ENCODE measurements around the gene TRIM26. TPM values are rescaled to one million over a fixed set of nuclear protein-coding genes. Genes with fewer than 3 reads are reported as not detected.

TRIM26 gene
- total and polyA plus RNA-seq, 2 donors (not counting 1 experiment from before 2014, with no cell fraction given): 49.5 to 73.2 TPM

DNA sequence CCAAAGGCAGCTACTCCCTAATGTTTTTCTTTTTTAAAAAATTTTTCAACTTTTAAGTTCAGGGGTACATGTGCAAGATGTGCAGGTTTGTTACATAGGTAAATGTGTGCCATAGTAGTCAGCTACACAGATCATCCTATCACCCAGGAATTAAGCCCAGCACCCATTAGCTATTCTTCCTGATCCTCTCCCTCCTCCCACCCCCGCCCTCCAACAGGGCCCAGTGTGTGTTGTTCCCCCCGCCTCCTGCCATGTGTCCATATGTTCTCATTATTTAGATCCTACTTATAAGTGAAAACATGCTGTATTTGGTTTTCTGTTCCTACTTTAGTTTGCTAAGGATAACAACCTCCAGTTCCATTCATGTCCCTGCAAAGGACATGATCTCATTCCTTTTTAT, 37.4 kb downstream of the TRIM26 start:
- H3K79me2 ChIP-seq (ENCODE audit: control insufficient read depth, insufficient read depth, low read length): no peaks in the 10 kb centered on the region
- no peak for DNase-seq
- H3K4me1 ChIP-seq (ENCODE audit: control insufficient read depth in 2 of 2, insufficient read depth in 2 of 2, low read length in 2 of 2): peaks cover 8 to 12% of the 10 kb centered on the region in 2 donors
- peaks cover 0 to 9% (median 8%) of the 10 kb centered on the region in 3 donors for H3K9me3 ChIP-seq (ENCODE audit: control extremely low read depth in 1 of 3, control insufficient read depth in 2 of 3, insufficient read depth in 1 of 3, low read length in 2 of 3)
- no peak overlapping the region for H2AFZ ChIP-seq (ENCODE audit: insufficient read depth, low read depth, low read length, poor library complexity, severe bottlenecking)
- no peak overlapping the region for H3K4me3 ChIP-seq (ENCODE audit: control extremely low read depth in 1 of 5, extremely low read depth in 1 of 5, insufficient read depth in 1 of 5, low read depth in 2 of 5, low read length in 4 of 5)
- no peak overlapping the region for H3K27ac Mint-ChIP-seq
- H3K27ac ChIP-seq (ENCODE audit: low read length in 2 of 2): no peak overlapping the region
- H3K4me2 ChIP-seq (replicated peaks; ENCODE audit: low read depth, low read length, poor library complexity, severe bottlenecking): no peak overlapping the region
- intact Hi-C loops (cut with micrococcal nuclease): no loop called here
- H3K9me3 Mint-ChIP-seq (ENCODE audit: insufficient read depth): no peaks in the 10 kb centered on the region
- WGBS (ENCODE audit: insufficient coverage): no CpG with 5 or more reads among the region's 2 CpGs
- H3K4me1 Mint-ChIP-seq: peaks cover 4% of the 10 kb centered on the region
- no peaks in the 10 kb centered on the region for H3K36me3 ChIP-seq (replicated peaks in 1 of 2; ENCODE audit: control extremely low read depth in 1 of 2, control insufficient read depth in 1 of 2, extremely low read depth in 1 of 2, insufficient read depth in 2 of 2, low read length in 1 of 2)
- CTCF ChIA-PET: no interaction called here
- ATAC-seq (ENCODE audit: low read depth): no peak
- no peak overlapping the region for H3K4me3 Mint-ChIP-seq
- H3K27me3 ChIP-seq (replicated peaks in 1 of 4; ENCODE audit: control extremely low read depth in 1 of 4, control insufficient read depth in 3 of 4, insufficient read depth in 4 of 4, low read length in 3 of 4): peaks cover 0 to 40% (median 31%) of the 10 kb centered on the region in 4 experiments
- no peaks in the 10 kb centered on the region for H4K20me1 ChIP-seq (ENCODE audit: control insufficient read depth, insufficient read depth, low read length, poor library complexity, severe bottlenecking)
- H3K9ac ChIP-seq (ENCODE audit: low read length): no peak overlapping the region
- POLR2A ChIA-PET: no interaction called here
- H3K27me3 Mint-ChIP-seq: peaks cover 72% of the 10 kb centered on the region
- TF ChIP-seq, protein P1, sequence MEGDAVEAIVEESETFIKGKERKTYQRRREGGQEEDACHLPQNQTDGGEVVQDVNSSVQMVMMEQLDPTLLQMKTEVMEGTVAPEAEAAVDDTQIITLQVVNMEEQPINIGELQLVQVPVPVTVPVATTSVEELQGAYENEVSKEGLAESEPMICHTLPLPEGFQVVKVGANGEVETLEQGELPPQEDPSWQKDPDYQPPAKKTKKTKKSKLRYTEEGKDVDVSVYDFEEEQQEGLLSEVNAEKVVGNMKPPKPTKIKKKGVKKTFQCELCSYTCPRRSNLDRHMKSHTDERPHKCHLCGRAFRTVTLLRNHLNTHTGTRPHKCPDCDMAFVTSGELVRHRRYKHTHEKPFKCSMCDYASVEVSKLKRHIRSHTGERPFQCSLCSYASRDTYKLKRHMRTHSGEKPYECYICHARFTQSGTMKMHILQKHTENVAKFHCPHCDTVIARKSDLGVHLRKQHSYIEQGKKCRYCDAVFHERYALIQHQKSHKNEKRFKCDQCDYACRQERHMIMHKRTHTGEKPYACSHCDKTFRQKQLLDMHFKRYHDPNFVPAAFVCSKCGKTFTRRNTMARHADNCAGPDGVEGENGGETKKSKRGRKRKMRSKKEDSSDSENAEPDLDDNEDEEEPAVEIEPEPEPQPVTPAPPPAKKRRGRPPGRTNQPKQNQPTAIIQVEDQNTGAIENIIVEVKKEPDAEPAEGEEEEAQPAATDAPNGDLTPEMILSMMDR (IDR thresholded peaks at IDR 0.05): no peak
- TF ChIP-seq EZH2 (IDR thresholded peaks at IDR 0.05; ENCODE audit: borderline replicate concordance, insufficient read depth, low read depth, low read length, poor library complexity, severe bottlenecking): no peak

DNA sequence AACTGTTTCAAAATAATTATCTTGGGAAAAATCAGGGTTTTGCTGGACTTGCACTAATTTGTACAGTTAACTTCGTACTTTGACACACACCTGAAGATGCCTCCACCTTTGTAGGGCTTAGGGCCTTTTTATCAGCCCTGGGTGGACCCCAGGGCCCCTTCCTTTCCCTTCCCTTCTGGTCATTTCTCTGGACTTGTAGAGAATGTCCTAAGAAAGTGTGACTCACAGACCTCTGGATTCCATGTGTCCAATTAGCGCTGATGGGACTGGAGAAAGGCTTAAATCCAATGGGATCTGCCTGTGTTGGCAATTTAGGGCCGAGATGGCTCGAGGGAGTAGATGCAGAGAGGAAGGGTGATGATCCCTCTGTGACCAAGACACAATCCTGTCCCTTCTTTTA, 40.5 kb downstream of the TRIM26 start:
- ChIA-PET CTCF (no interaction called here), POLR2A (no interaction called here)
- Histone ChIP-seq H3K4me2 (replicated peaks; ENCODE audit: low read depth, low read length, poor library complexity, severe bottlenecking) (no peak overlapping the region), H3K4me1 (ENCODE audit: control insufficient read depth in 2 of 2, insufficient read depth in 2 of 2, low read length in 2 of 2) (peaks cover 8 to 12% of the 10 kb centered on the region in 2 donors), H3K27ac (ENCODE audit: low read length in 2 of 2) (no peak overlapping the region), H3K79me2 (ENCODE audit: control insufficient read depth, insufficient read depth, low read length) (no peaks in the 10 kb centered on the region), H3K9ac (ENCODE audit: low read length) (no peak overlapping the region), H3K27me3 (replicated peaks in 1 of 4; ENCODE audit: control extremely low read depth in 1 of 4, control insufficient read depth in 3 of 4, insufficient read depth in 4 of 4, low read length in 3 of 4) (peaks cover 0 to 40% (median 36%) of the 10 kb centered on the region in 4 experiments), H3K36me3 (replicated peaks in 1 of 2; ENCODE audit: control extremely low read depth in 1 of 2, control insufficient read depth in 1 of 2, extremely low read depth in 1 of 2, insufficient read depth in 2 of 2, low read length in 1 of 2) (no peaks in the 10 kb centered on the region), H4K20me1 (ENCODE audit: control insufficient read depth, insufficient read depth, low read length, poor library complexity, severe bottlenecking) (no peaks in the 10 kb centered on the region), H3K9me3 (ENCODE audit: control extremely low read depth in 1 of 3, control insufficient read depth in 2 of 3, insufficient read depth in 1 of 3, low read length in 2 of 3) (no peaks in the 10 kb centered on the region), H2AFZ (ENCODE audit: insufficient read depth, low read depth, low read length, poor library complexity, severe bottlenecking) (no peak overlapping the region), H3K4me3 (ENCODE audit: control extremely low read depth in 1 of 5, extremely low read depth in 1 of 5, insufficient read depth in 1 of 5, low read depth in 2 of 5, low read length in 4 of 5) (no peak overlapping the region)
- H3K4me3 Mint-ChIP-seq: no peak overlapping the region
- TF ChIP-seq, protein P1 (IDR thresholded peaks at IDR 0.05): no peak
- no peak for TF ChIP-seq EZH2 (IDR thresholded peaks at IDR 0.05; ENCODE audit: borderline replicate concordance, insufficient read depth, low read depth, low read length, poor library complexity, severe bottlenecking)
- H3K4me1 Mint-ChIP-seq: peaks cover 4% of the 10 kb centered on the region
- intact Hi-C loops (cut with micrococcal nuclease): loop anchor here (5.0 kb wide), 1 partner anchor 35 kb away; no protein-coding TSS in a partner anchor
- DNase-seq: no peak
- peaks cover 78% of the 10 kb centered on the region for H3K27me3 Mint-ChIP-seq
- ATAC-seq (ENCODE audit: low read depth): no peak
- 100% methylated on average over 1 of the region's 4 CpGs for WGBS (ENCODE audit: insufficient coverage)
- H3K9me3 Mint-ChIP-seq (ENCODE audit: insufficient read depth): no peaks in the 10 kb centered on the region
- H3K27ac Mint-ChIP-seq: no peak overlapping the region

Measured in B cell (primary cell).